ENCODE results near the gene UBE2J2.

Gene UBE2J2

GRCh38 chr1:1295154-1295923 is 21.7 kb upstream of the UBE2J2 start:
- DNase-seq, result no peak
- intact Hi-C loops (cut with DNase I; ENCODE audit: low total_unique reads), result no loop called here
- H3K4me1 ChIP-seq, result peaks cover 0 to 21% (median 7%) of the 10 kb centered on the region in 4 donors
- H3K27ac ChIP-seq, result no peak overlapping the region
- H3K9me3 ChIP-seq, result no peaks in the 10 kb centered on the region
- H3K36me3 ChIP-seq, result peaks cover 3 to 66% (median 28%) of the 10 kb centered on the region in 3 donors
- no peak overlapping the region for H3K4me3 ChIP-seq
- H3K27me3 ChIP-seq, result peaks cover 0 to 13% of the 10 kb centered on the region in 2 donors
- no peak for TF ChIP-seq CTCF (IDR thresholded peaks at IDR 0.05)

GRCh38 chr1:1294250-1294890 is 20.7 kb upstream of the UBE2J2 start:
- Histone ChIP-seq H3K9me3 (no peaks in the 10 kb centered on the region), H3K36me3 (peaks cover 3 to 56% (median 28%) of the 10 kb centered on the region in 3 donors), H3K4me3 (no peak overlapping the region), H3K27me3 (peaks cover 0 to 16% of the 10 kb centered on the region in 2 donors), H3K4me1 (peaks cover 0 to 25% (median 7%) of the 10 kb centered on the region in 4 donors), H3K27ac (no peak overlapping the region)
- intact Hi-C loops (cut with DNase I; ENCODE audit: low total_unique reads), result loop anchor here (5.0 kb wide), 1 partner anchor 172 kb away; no protein-coding TSS in a partner anchor
- no peak for DNase-seq
- TF ChIP-seq CTCF (IDR thresholded peaks at IDR 0.05), result no peak

- no peaks in the 10 kb centered on the region for H3K9me3 ChIP-seq
- H3K36me3 ChIP-seq, result peaks cover 3 to 48% (median 28%) of the 10 kb centered on the region in 3 donors
- DNase-seq, result no peak
- intact Hi-C loops (cut with DNase I; ENCODE audit: low total_unique reads), result loop anchor here (5.0 kb wide), 1 partner anchor 171 kb away; no protein-coding TSS in a partner anchor
- TF ChIP-seq CTCF (IDR thresholded peaks at IDR 0.05), result no peak
- H3K27ac ChIP-seq, result no peak overlapping the region
- peaks cover 0 to 16% of the 10 kb centered on the region in 2 donors for H3K27me3 ChIP-seq
- H3K4me1 ChIP-seq, result peaks cover 0 to 25% (median 7%) of the 10 kb centered on the region in 4 donors
- H3K4me3 ChIP-seq, result no peak overlapping the region
Observed at GRCh38 chr1:1293263-1294249, 19.9 kb upstream of the UBE2J2 start.

GRCh38 chr1:1292851-1293250 is 19.2 kb upstream of the UBE2J2 start:
- intact Hi-C loops (cut with DNase I; ENCODE audit: low total_unique reads), result loop anchor here (5.0 kb wide), 1 partner anchor 171 kb away; no protein-coding TSS in a partner anchor
- H3K27me3 ChIP-seq, result peaks cover 0 to 18% of the 10 kb centered on the region in 2 donors
- no peaks in the 10 kb centered on the region for H3K9me3 ChIP-seq
- H3K36me3 ChIP-seq, result peaks cover 3 to 43% (median 28%) of the 10 kb centered on the region in 3 donors
- no peak overlapping the region for H3K4me3 ChIP-seq
- H3K4me1 ChIP-seq, result peaks cover 0 to 25% (median 7%) of the 10 kb centered on the region in 4 donors
- no peak overlapping the region for H3K27ac ChIP-seq
- TF ChIP-seq CTCF (IDR thresholded peaks at IDR 0.05), result no peak
- no peak for DNase-seq

GRCh38 chr1:1292442-1292779 is 18.8 kb upstream of the UBE2J2 start:
- peaks cover 0 to 39% (median 24%) of the 10 kb centered on the region in 3 donors for H3K36me3 ChIP-seq
- no peak overlapping the region for H3K27ac ChIP-seq
- intact Hi-C loops (cut with DNase I; ENCODE audit: low total_unique reads), result loop anchor here (5.0 kb wide), 1 partner anchor 170 kb away; no protein-coding TSS in a partner anchor
- TF ChIP-seq CTCF (IDR thresholded peaks at IDR 0.05), result no peak
- no peak overlapping the region for H3K4me3 ChIP-seq
- H3K4me1 ChIP-seq, result peaks cover 0 to 25% (median 7%) of the 10 kb centered on the region in 4 donors
- no peak for DNase-seq
- peaks cover 0 to 22% of the 10 kb centered on the region in 2 donors for H3K27me3 ChIP-seq
- H3K9me3 ChIP-seq, result no peaks in the 10 kb centered on the region

Data from tibial artery (tissue), 4 donors.